ENCODE results near the gene TMEM8B.

- TF ChIP-seq EZH2phosphoT487 (IDR thresholded peaks at IDR 0.05; ENCODE audit: borderline replicate concordance, low read length) (no peak), CTCF (IDR thresholded peaks at IDR 0.05; ENCODE audit: low read depth, low read length, poor library complexity, severe bottlenecking) (no peak)
Observed at GRCh38 chr9:35789541-35789940, 39.5 kb upstream of the TMEM8B start.

All from DOHH2 (cell line).